ENCODE results near the gene EPHA10.

The EPHA10 gene

DNA sequence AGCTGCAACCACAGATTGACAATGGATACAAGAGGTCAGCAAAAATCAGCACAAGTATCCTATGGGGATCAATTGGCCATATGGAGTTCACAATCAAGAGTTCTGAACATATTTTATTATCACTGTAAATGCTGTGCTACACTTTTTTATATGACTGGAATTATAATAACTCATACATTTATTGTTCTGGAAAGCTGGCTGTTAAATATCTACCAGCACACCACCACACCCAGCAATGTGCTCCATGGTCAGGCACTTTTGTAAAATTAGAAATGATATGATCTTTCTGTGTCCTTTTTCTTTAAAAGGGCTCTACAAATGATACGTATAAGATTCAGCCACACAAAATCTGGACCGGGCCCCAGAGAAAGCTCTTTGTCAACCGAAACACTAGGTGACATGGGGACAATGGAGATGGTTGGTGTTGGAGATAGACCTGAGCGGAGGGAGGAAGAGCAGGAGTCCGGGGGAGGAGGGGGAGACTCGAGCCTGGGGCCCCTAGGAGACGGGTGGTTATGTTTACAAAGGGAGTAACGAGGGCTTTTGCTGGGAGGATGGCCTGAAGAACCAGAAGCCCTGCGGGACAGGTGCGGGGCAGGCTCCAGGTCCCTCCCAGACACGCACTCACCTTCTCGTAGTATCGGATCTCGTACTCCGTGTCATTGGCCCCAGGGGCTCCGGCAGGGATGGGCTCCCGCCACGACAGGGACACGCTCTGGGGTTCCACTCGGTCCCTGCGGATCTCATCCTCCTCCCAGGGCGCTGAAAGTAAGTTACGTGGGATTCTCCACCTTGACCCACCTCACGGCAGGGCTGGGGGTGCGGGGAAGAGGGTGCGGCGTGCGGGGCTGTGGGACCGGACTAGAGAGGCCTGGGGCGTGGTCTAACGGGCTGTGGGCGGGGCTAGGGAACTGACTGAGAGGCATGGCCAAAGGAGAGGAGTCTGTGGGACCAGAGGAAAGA, 30.0 kb downstream of the EPHA10 start:
- no peaks in the 10 kb centered on the region for H3K9me3 ChIP-seq (ENCODE audit: control insufficient read depth in 1 of 2, low read length in 2 of 2)
- H3K4me3 ChIP-seq (ENCODE audit: low read depth in 1 of 2, low read length in 2 of 2), result peak overlapping the region; percentile 59 to 69
- H3K27me3 ChIP-seq (ENCODE audit: control insufficient read depth in 1 of 2, insufficient read depth in 2 of 2, low read length in 2 of 2), result peaks cover 3% of the 10 kb centered on the region in 2 donors
- peaks cover 19 to 30% of the 10 kb centered on the region in 2 donors for H3K4me1 ChIP-seq (ENCODE audit: control insufficient read depth in 1 of 2, insufficient read depth in 2 of 2, low read length in 2 of 2)
- no peak overlapping the region for H3K9ac ChIP-seq (ENCODE audit: low read depth in 1 of 2, low read length in 2 of 2)
- H3K27ac ChIP-seq (ENCODE audit: low read depth, low read length), result no peak overlapping the region
- H3K36me3 ChIP-seq (ENCODE audit: control insufficient read depth in 1 of 2, insufficient read depth in 2 of 2, low read length in 2 of 2), result no peaks in the 10 kb centered on the region

DNA sequence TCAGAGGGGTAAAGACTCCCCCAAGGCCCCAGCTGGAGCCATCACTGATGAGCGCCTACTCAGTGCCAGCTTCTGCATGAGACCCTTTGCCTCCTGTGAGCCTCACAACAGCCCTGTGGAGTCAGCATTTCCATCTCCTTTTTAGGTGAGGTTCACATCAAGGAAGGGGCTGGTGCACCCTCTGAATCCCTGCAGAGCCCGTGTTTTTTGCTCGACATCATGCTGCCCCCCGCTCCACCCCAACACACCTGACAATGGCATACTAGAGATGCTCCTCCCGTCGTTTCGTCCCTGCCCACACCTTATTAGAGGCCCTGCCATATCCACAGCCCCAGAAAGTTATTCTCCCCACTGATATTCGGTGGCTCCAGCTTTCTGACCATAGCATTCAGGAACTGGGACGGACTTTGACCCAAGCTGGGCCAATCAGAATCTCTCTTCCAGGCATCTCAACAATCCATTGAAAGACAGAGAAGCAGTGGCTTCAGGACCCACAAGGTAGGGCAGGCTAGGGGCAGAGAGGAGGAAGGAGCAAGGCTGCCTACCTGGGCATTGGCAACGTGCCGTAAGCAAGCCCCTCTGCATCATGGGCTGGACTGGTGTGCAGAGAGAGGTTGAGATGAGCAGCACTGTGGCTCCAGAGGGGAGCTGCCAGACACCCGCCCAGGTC, 32.7 kb downstream of the EPHA10 start:
- Histone ChIP-seq H3K27me3 (ENCODE audit: control insufficient read depth in 1 of 2, insufficient read depth in 2 of 2, low read length in 2 of 2) (peaks cover 3% of the 10 kb centered on the region in 2 donors), H3K9ac (ENCODE audit: low read depth in 1 of 2, low read length in 2 of 2) (no peak overlapping the region), H3K4me3 (ENCODE audit: low read depth in 1 of 2, low read length in 2 of 2) (no peak overlapping the region), H3K27ac (ENCODE audit: low read depth, low read length) (no peak overlapping the region), H3K4me1 (ENCODE audit: control insufficient read depth in 1 of 2, insufficient read depth in 2 of 2, low read length in 2 of 2) (peaks cover 19 to 24% of the 10 kb centered on the region in 2 donors), H3K36me3 (ENCODE audit: control insufficient read depth in 1 of 2, insufficient read depth in 2 of 2, low read length in 2 of 2) (no peaks in the 10 kb centered on the region), H3K9me3 (ENCODE audit: control insufficient read depth in 1 of 2, low read length in 2 of 2) (no peaks in the 10 kb centered on the region)

DNA sequence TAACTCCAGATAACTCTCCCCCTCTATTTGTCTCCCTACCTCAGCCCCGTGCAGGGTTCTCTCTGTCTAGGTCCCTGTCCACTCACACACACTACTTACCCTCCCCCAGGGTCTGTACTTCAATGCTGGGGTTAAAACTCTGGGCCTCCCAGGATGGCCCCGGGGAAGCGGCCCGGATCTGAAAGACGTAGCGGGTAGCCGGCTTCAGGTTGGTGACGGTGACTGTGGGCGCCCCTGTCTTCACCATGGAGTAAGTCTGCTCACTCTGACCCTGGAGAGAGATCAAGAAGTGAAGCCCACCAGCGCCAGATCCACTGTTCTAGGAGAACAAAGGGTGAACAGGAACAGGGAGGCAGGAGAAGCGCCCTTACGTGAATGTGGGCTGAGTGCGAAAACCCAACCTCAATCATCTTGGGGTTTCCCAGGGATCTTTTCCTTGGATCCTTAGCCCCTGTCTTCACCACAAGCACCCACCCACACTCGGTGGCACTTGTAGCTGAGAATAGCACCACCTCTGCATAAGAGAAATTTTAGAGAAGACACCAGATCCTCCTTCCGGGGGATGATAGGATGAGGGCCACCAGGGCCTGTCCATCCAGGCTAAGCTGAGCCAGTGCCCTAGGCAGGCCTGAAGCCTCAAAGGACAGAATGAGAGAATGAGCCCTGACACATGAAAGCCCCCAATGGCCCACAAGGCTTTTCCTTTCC, 33.5 kb downstream of the EPHA10 start:
- Histone ChIP-seq H3K9ac (ENCODE audit: low read depth in 1 of 2, low read length in 2 of 2) (no peak overlapping the region), H3K36me3 (ENCODE audit: control insufficient read depth in 1 of 2, insufficient read depth in 2 of 2, low read length in 2 of 2) (no peaks in the 10 kb centered on the region), H3K27ac (ENCODE audit: low read depth, low read length) (no peak overlapping the region), H3K9me3 (ENCODE audit: control insufficient read depth in 1 of 2, low read length in 2 of 2) (no peaks in the 10 kb centered on the region), H3K4me1 (ENCODE audit: control insufficient read depth in 1 of 2, insufficient read depth in 2 of 2, low read length in 2 of 2) (peaks cover 19 to 24% of the 10 kb centered on the region in 2 donors), H3K27me3 (ENCODE audit: control insufficient read depth in 1 of 2, insufficient read depth in 2 of 2, low read length in 2 of 2) (peaks cover 3% of the 10 kb centered on the region in 2 donors), H3K4me3 (ENCODE audit: low read depth in 1 of 2, low read length in 2 of 2) (no peak overlapping the region)

DNA sequence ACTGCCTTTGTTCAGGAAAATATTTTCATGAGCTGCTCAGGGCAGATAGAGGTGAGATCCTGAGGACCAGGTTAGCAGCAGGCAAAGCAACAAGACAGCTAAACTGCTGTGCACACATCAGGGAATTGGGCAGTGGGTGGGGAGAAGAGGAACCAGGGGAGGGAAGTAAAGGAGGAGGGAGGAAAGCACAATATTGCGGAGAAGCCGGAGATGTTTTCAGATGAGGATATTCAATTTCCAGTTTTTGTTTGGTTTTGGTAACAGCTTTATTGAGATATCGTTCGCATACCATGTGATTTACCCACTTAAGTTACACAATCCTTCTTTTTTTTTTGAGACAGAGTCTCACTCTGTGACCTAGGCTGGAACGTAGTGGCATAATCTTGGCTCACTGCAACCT, 34.5 kb downstream of the EPHA10 start:
- Histone ChIP-seq H3K4me1 (ENCODE audit: control insufficient read depth in 1 of 2, insufficient read depth in 2 of 2, low read length in 2 of 2) (peaks cover 19 to 24% of the 10 kb centered on the region in 2 donors), H3K4me3 (ENCODE audit: low read depth in 1 of 2, low read length in 2 of 2) (no peak overlapping the region), H3K27ac (ENCODE audit: low read depth, low read length) (no peak overlapping the region), H3K9ac (ENCODE audit: low read depth in 1 of 2, low read length in 2 of 2) (no peak overlapping the region), H3K36me3 (ENCODE audit: control insufficient read depth in 1 of 2, insufficient read depth in 2 of 2, low read length in 2 of 2) (no peaks in the 10 kb centered on the region), H3K9me3 (ENCODE audit: control insufficient read depth in 1 of 2, low read length in 2 of 2) (no peaks in the 10 kb centered on the region), H3K27me3 (ENCODE audit: control insufficient read depth in 1 of 2, insufficient read depth in 2 of 2, low read length in 2 of 2) (peaks cover 3% of the 10 kb centered on the region in 2 donors)

DNA sequence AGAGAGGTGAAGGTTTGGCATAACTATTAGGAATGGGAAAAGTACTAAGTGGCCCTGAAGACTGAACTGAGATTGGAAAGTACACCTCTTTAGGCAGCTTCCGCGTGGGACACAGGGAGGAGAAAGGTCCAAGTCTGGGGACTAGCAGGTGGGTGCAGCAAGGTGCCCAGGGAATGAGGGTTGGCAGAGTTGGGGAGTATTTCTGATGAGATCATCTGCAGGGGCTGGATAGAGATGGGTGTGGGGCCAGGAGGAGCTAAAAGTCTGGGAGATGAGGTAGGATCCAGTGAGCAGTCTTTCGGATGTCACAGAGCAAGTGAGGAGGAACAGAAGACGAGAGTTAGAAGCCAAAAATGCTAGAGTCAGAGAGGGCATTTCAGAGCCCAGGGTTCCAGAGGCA, 36.5 kb downstream of the EPHA10 start:
- Histone ChIP-seq H3K27ac (ENCODE audit: low read depth, low read length) (no peak overlapping the region), H3K36me3 (ENCODE audit: control insufficient read depth in 1 of 2, insufficient read depth in 2 of 2, low read length in 2 of 2) (no peaks in the 10 kb centered on the region), H3K27me3 (ENCODE audit: control insufficient read depth in 1 of 2, insufficient read depth in 2 of 2, low read length in 2 of 2) (peaks cover 0 to 1% of the 10 kb centered on the region in 2 donors), H3K4me1 (ENCODE audit: control insufficient read depth in 1 of 2, insufficient read depth in 2 of 2, low read length in 2 of 2) (peaks cover 8 to 11% of the 10 kb centered on the region in 2 donors), H3K9ac (ENCODE audit: low read depth in 1 of 2, low read length in 2 of 2) (no peak overlapping the region), H3K4me3 (ENCODE audit: low read depth in 1 of 2, low read length in 2 of 2) (no peak overlapping the region), H3K9me3 (ENCODE audit: control insufficient read depth in 1 of 2, low read length in 2 of 2) (no peaks in the 10 kb centered on the region)

DNA sequence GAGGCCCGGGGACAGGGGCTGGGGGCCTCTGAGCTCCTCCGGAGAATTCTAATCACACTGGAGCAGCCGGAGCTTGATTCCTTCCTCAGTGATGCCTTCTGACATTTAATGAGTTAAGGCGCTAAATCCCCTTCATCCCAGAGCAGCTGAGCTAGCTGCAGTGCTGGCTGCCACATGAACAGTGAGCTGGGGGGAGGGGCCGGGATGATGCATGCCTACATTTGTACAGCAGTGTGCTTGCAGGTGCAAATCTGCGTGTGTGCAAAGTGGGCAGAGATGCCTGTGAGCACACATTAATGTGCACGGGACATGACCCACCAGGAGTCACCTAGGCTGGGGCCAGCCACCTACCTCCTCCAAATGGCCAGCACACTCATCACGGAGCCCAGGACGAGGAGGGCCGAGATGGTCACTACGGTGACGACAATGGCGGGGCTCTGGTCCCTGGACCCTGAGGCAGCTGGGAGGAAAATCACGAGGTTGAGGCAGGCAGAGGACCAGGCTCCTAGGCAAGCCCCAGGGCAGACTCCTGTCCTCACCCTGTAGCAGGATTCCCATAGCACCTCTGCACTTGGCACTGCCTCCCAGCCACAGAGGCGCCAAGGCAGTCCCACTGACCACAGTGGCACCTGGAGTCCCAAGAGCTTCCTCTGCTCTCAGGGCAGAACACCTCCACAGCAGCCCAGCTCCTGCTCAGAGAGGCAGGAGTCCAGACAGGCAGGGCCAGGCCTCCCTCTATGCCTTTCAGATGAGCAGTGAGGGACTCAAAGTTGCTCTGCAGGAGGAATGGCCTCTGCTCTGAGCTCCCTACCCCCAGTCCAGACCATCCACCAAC, 38.0 kb downstream of the EPHA10 start:
- Histone ChIP-seq H3K4me3 (ENCODE audit: low read depth in 1 of 2, low read length in 2 of 2) (no peak overlapping the region), H3K4me1 (ENCODE audit: control insufficient read depth in 1 of 2, insufficient read depth in 2 of 2, low read length in 2 of 2) (peaks cover 3% of the 10 kb centered on the region in 2 donors), H3K27me3 (ENCODE audit: control insufficient read depth in 1 of 2, insufficient read depth in 2 of 2, low read length in 2 of 2) (no peaks in the 10 kb centered on the region), H3K9me3 (ENCODE audit: control insufficient read depth in 1 of 2, low read length in 2 of 2) (no peaks in the 10 kb centered on the region), H3K27ac (ENCODE audit: low read depth, low read length) (no peak overlapping the region), H3K36me3 (ENCODE audit: control insufficient read depth in 1 of 2, insufficient read depth in 2 of 2, low read length in 2 of 2) (no peaks in the 10 kb centered on the region), H3K9ac (ENCODE audit: low read depth in 1 of 2, low read length in 2 of 2) (no peak overlapping the region)

DNA sequence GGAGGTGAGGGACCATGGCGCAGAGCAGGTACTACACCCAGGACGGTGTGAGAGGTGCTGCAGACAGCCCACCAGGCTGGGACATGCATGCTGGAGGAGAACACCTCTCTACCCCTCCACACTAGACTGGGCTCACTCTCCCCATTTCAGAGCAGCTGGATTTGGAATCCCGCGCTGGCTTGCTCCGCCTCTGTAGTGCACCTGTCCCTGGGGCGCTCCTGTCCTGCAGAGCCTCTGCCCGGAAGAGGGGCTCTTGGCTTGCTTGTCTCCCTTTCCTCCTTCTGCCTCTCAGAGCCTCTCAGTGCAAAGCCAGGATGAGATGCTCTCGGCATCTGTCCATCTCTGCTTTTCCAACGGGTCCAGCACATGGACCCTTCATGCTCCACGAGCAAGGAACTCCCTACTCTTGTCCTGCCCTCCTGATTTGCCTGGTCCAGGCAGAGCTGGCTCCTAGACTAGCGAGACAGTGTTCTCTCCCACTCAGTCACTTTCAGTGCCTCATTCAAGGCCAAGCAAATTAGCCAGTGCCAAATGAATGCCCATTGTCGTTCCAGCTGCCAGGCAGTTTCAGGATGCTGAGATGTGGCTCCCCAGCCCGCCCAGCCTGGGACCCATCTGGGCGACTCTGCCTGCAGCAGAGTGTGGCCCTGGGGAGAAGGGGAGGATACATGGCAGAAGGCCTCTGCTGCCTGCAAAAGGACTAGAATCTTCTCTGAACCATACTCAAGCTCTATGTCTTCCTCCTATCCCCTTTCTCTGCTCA, 38.9 kb downstream of the EPHA10 start:
- no peaks in the 10 kb centered on the region for H3K36me3 ChIP-seq (ENCODE audit: control insufficient read depth in 1 of 2, insufficient read depth in 2 of 2, low read length in 2 of 2)
- no peaks in the 10 kb centered on the region for H3K27me3 ChIP-seq (ENCODE audit: control insufficient read depth in 1 of 2, insufficient read depth in 2 of 2, low read length in 2 of 2)
- H3K4me3 ChIP-seq (ENCODE audit: low read depth in 1 of 2, low read length in 2 of 2), result no peak overlapping the region
- no peaks in the 10 kb centered on the region for H3K9me3 ChIP-seq (ENCODE audit: control insufficient read depth in 1 of 2, low read length in 2 of 2)
- no peak overlapping the region for H3K27ac ChIP-seq (ENCODE audit: low read depth, low read length)
- H3K4me1 ChIP-seq (ENCODE audit: control insufficient read depth in 1 of 2, insufficient read depth in 2 of 2, low read length in 2 of 2), result no peaks in the 10 kb centered on the region
- no peak overlapping the region for H3K9ac ChIP-seq (ENCODE audit: low read depth in 1 of 2, low read length in 2 of 2)

DNA sequence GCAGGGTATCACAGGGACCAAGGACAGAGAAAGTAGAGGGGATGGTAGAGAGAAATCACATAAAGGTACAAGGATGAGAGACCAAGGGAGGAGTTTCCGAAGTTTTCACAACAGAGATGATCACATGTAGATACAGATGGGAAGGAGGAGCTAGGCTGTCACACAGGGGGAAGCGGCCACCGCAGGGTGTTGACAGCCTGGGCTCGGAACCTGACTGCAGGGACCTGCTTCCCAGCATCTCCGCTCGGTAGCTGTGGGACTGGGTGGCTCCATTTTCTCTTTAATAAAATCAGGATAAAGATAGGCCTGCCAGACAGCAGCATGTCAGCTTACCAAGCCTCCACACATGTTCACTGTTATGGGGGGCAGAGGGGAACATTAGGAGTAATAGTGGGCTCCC, 40.3 kb downstream of the EPHA10 start:
- H3K4me1 ChIP-seq (ENCODE audit: control insufficient read depth in 1 of 2, insufficient read depth in 2 of 2, low read length in 2 of 2), result no peaks in the 10 kb centered on the region
- H3K9me3 ChIP-seq (ENCODE audit: control insufficient read depth in 1 of 2, low read length in 2 of 2), result no peaks in the 10 kb centered on the region
- no peak overlapping the region for H3K4me3 ChIP-seq (ENCODE audit: low read depth in 1 of 2, low read length in 2 of 2)
- H3K9ac ChIP-seq (ENCODE audit: low read depth in 1 of 2, low read length in 2 of 2), result no peak overlapping the region
- no peaks in the 10 kb centered on the region for H3K36me3 ChIP-seq (ENCODE audit: control insufficient read depth in 1 of 2, insufficient read depth in 2 of 2, low read length in 2 of 2)
- H3K27me3 ChIP-seq (ENCODE audit: control insufficient read depth in 1 of 2, insufficient read depth in 2 of 2, low read length in 2 of 2), result no peaks in the 10 kb centered on the region
- no peak overlapping the region for H3K27ac ChIP-seq (ENCODE audit: low read depth, low read length)
